Fibroblast of villous mesenchyme (primary cell): ENCODE results near the gene CPSF4L. TPM values are rescaled to one million over a fixed set of nuclear protein-coding genes. Genes with fewer than 3 reads are reported as not detected.
"Not testable (repeated sequence)": the region's sequence is repeated elsewhere in the genome, so short reads cannot be mapped to it uniquely, and the experiment has no call there.

Experiments used
- DNase-seq: peaks from one replicate; pipeline ENCODE4 v3.0.0-alpha.2; 2010; ENCODE audit warnings: low read depth
- H3K4me3 ChIP-seq: 2 replicates; pipeline ENCODE4 v1.5.1; 2011; ENCODE audit warnings: low read depth, mild to moderate bottlenecking, low read length
- CTCF ChIP-seq: IDR thresholded peaks from 2 replicates; pipeline ENCODE4 v1.5.1; 2012; ENCODE audit warnings: low read depth, mild to moderate bottlenecking, low read length; ENCODE audit not compliant: insufficient read depth
- total RNA-seq: library from RNA; depleted of rRNA; stranded (reverse); fragments of >200 nt; gene quantifications from 2 replicates; pipeline ENCODE4 v1.2.3, GENCODE V29; 2012

Gene CPSF4L
- total RNA-seq, 1 donor, result not detected

- H3K4me3 ChIP-seq, result no peak overlapping the region
- no peak for DNase-seq
- no peak for TF ChIP-seq CTCF
Measured at GRCh38 chr17:73268582-73269328, 7.1 kb upstream of the CPSF4L start.

- DNase-seq, result no peak
- no peak overlapping the region for H3K4me3 ChIP-seq
- no peak for TF ChIP-seq CTCF
Measured at GRCh38 chr17:73267648-73268537, 6.2 kb upstream of the CPSF4L start.

GRCh38 chr17:73266796-73267195 lies 5.1 kb upstream of the CPSF4L start:
- no peak overlapping the region for H3K4me3 ChIP-seq
- TF ChIP-seq CTCF, result no peak
- DNase-seq, result no peak

- no peak for TF ChIP-seq CTCF
- no peak overlapping the region for H3K4me3 ChIP-seq
- no peak for DNase-seq
Measured at GRCh38 chr17:73265646-73266640, 4.3 kb upstream of the CPSF4L start.

GRCh38 chr17:73264448-73264847 lies 2.8 kb upstream of the CPSF4L start:
- DNase-seq, H3K4me3 ChIP-seq: not testable (repeated sequence)

- no peak for DNase-seq
Measured at GRCh38 chr17:73262676-73263642, 1.3 kb upstream of the CPSF4L start.

More at GRCh38 chr17:73262676-73263642, 1.3 kb upstream of the CPSF4L start:
- H3K4me3 ChIP-seq, result no peak overlapping the region
- no peak for TF ChIP-seq CTCF
